HG03378 (cell line): Measurements from ENCODE around the gene ASAP2.

Source experiments
- ATAC-seq: cut with Tn5 transposase; IDR thresholded peaks from one replicate; pipeline ENCODE4 v1.9.1; 2021; ENCODE audit warnings: mild to moderate bottlenecking, moderate library complexity; ENCODE audit not compliant: unreplicated experiment

Gene ASAP2

DNA sequence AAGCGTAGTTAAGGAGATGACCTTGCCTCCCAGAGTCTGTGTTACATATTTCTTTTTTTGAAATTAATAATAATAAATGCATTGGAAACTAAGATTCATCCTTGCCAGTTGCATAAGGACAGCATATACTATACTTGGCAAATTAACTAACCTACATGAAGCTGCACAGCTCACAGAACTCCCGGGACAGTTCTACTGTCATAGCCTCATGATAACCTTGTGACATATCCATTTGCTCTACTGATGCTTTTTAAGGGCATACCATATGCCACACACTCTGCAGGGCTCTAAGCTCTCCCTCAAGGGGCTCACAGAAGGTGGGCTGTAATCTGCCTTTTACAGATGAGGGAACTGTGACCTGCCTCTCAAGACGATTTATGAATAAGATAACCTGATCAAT is 212.9 kb downstream of the ASAP2 start:
- no peak for ATAC-seq

DNA sequence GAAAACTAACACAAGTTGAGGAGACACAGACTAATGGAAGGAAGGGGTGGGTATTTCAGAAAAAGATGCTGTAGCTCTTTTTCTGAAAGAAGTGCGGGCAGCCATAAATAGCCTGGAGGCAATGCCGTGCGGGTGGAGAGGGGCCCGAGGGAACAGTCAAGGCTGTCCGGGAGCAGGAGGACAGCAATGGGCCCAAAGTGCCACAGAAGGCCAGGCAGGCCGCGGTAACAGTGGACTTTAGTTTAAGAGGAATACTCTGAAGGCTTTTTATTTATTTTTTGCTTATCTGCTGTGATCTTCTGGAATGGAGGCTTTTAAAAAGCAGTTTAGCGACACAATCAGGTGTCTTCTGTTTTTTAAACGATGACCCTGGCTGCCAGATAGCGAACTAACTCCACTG is 213.9 kb downstream of the ASAP2 start:
- ATAC-seq = no peak

GRCh38 chr2:9422321-9423099 is 215.9 kb downstream of the ASAP2 start:
- peak; percentile 27 for ATAC-seq

- ATAC-seq = peak; percentile 77
Measured at GRCh38 chr2:9423100-9423921, 216.7 kb downstream of the ASAP2 start, which contains the start of the genes CPSF3 and ITGB1BP1. TSS of gene CPSF3 (plus strand) at chr2:9423654. CDS start at chr2:9423774, 120 bp downstream. TSS of gene ITGB1BP1 (minus strand) at chr2:9423528. CDS start at chr2:9418697, 4,831 bp downstream.

DNA sequence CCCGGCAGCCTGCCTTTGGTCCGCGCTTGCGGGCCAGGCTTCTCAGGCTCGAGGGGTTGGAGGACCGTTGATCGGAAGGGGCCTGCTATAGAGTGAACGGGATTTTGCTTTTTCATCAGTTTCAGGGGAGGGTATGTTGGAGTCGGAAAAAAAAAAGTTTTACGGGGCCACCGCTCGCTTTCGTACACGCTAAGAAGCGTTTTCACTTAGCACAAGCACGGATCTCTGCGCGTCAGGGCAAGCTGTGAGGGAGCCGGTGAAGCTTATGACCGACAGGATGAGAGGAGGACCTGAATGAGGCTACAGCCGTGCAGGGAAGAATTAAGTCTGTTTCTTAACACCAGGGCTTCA is 217.3 kb downstream of the ASAP2 start:
- peak; percentile 17 for ATAC-seq

DNA sequence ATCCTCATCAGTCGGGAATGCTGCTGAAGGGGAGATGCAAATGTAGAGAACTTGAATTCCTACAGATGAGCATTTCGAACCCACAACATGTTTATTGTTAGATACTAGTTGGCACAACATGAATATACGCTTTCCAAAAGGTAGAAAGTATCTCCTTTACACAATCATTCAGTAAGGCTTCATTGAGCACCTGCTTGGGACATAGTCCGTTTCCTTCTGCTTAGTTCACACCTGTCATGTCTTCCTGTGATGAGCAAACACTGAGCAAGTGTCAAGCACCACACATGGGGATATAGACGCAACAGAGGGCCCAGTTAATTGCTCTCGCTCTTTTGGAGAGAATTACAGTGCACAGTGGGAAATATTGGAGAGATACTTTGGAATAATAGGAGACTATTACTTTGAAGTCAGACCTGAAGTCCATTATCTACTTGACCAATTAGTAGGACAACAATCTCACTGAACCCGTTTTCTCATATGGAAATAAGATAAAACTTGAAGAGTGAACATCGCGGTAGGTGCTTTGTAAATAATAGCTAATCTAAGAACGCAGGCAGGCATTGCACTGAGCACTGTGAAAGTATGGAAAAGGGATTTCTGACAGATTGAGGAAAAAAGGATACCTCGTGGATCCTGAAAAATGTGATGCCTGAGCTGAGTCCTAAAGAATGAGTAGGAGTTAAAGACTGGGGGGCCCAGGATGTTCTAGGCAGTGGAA is 218.0 kb downstream of the ASAP2 start:
- no peak for ATAC-seq

GRCh38 chr2:9428965-9429577 is 222.5 kb downstream of the ASAP2 start:
- no peak for ATAC-seq

- no peak for ATAC-seq
Measured at GRCh38 chr2:9430316-9431293, 224.0 kb downstream of the ASAP2 start.

DNA sequence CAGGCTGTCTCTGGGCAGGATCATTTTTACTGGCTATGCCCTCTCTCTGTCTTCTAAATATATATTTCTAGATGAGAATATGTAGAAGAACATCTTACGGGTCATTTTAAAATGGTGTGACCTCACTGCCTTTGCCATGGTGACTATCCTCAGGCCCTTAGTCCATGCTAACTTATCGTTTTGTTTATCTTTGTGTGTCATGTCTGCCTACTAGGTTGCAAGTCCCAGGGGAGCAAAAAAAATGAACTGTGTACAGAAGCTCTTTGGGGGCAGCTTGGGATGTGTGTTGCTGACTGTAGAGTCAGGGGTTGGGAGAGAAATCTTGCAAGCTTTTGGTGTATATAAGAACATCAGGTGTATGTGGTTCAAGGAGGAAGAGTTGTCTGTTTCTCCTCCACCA is 227.9 kb downstream of the ASAP2 start:
- ATAC-seq = no peak

GRCh38 chr2:9439536-9439935 is 232.9 kb downstream of the ASAP2 start:
- ATAC-seq = no peak

DNA sequence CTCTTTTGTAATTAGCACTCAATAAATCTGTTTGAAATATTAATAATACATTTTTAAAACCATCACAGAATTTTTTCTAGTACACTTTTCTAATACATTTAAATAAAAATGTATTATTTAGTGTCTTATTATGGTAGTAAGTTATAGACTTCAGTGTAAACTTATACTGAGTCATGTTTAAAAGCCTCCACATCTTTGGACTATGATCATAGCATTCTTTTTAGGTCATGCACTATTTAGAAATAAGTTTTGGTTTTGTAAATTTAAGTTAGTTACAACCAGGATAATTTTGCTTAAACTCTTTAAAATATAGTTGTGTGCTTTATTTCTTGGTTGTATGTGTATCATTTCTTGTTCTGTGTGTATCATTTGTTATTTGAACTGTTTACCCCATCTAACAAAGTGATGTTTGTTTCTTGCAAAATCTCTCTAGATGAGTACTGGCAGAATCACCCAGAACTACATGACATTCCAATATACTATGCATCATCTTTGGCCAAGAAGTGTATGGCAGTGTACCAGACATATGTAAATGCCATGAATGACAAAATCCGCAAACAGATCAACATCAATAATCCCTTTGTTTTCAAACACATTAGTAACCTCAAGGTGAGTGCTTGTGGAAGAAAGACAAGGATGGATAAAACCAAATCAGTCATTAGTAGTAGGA is 233.6 kb downstream of the ASAP2 start:
- ATAC-seq = no peak

- ATAC-seq = no peak
Measured at GRCh38 chr2:9441556-9441955, 234.9 kb downstream of the ASAP2 start.

- ATAC-seq = no peak
Measured at GRCh38 chr2:9443526-9443925, 236.9 kb downstream of the ASAP2 start.

DNA sequence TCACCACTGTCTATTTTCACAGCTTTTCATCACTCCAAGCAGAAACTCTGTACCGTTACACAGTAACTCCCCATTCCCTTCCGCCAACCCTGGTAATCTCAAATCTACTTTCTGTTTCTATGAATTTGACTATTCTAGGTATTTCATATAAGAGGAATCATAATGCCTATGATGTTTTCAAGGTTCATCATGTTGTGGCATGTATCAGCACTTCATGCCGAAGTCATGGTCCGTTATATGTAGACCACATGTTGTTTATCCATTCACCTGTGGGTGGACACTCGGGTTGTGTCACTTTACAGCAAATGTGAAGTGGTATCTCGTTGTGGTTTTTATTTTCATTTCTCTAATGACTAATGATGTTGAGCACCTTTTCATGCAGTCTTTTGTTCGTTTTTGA is 238.5 kb downstream of the ASAP2 start:
- no peak for ATAC-seq

GRCh38 chr2:9451231-9451630 is 244.6 kb downstream of the ASAP2 start:
- no peak for ATAC-seq
